NCI-H1930 (cell line): ENCODE data around the gene GFOD1.
"Not testable (repeated sequence)": the region's sequence is repeated elsewhere in the genome, so short reads cannot be mapped to it uniquely, and the experiment has no call there.

ENCODE experiments used
- DNase-seq, 2 experiments: peaks; one replicate each; lab custom pipeline; 2025; lab: John Stamatoyannopoulos, UW

Gene GFOD1

GRCh38 chr6:13404892-13405254, 82.5 kb downstream of the GFOD1 start:
- DNase-seq: no peak

- no peak for DNase-seq
These were observed 83.0 kb downstream of the GFOD1 start for GRCh38 chr6:13404228-13404891.

GRCh38 chr6:13402711-13403110, 84.7 kb downstream of the GFOD1 start:
- no peak for DNase-seq

- DNase-seq: no peak
These were observed 86.6 kb downstream of the GFOD1 start for GRCh38 chr6:13400772-13401171.

- DNase-seq: no peak
These were observed 88.9 kb downstream of the GFOD1 start for GRCh38 chr6:13398421-13398994.

GRCh38 chr6:13398069-13398381, 89.4 kb downstream of the GFOD1 start:
- no peak for DNase-seq

GRCh38 chr6:13397359-13398068, 89.9 kb downstream of the GFOD1 start:
- no peak for DNase-seq

GRCh38 chr6:13396241-13396792, 91.1 kb downstream of the GFOD1 start:
- DNase-seq: no peak

- DNase-seq: no peak
These were observed 91.8 kb downstream of the GFOD1 start for GRCh38 chr6:13395272-13396237.

GRCh38 chr6:13392462-13392861, 94.9 kb downstream of the GFOD1 start:
- no peak for DNase-seq

GRCh38 chr6:13391537-13391936, 95.9 kb downstream of the GFOD1 start:
- no peak for DNase-seq

GRCh38 chr6:13390658-13391057, 96.7 kb downstream of the GFOD1 start:
- no peak for DNase-seq

GRCh38 chr6:13389237-13389636, 98.2 kb downstream of the GFOD1 start:
- DNase-seq: not testable (repeated sequence)

GRCh38 chr6:13388769-13389168, 98.6 kb downstream of the GFOD1 start:
- not testable (repeated sequence) for DNase-seq

GRCh38 chr6:13384966-13385365, 102.4 kb downstream of the GFOD1 start:
- no peak for DNase-seq

- no peak for DNase-seq
These were observed 102.9 kb downstream of the GFOD1 start for GRCh38 chr6:13384506-13384905.

- DNase-seq: no peak
These were observed 103.9 kb downstream of the GFOD1 start for GRCh38 chr6:13383328-13384163.

- no peak for DNase-seq
These were observed 106.6 kb downstream of the GFOD1 start for GRCh38 chr6:13380761-13381160.

GRCh38 chr6:13378669-13379590, 108.5 kb downstream of the GFOD1 start:
- DNase-seq: no peak
